Brain microvascular endothelial cell (primary cell): ENCODE measurements around the gene SGSH.

ENCODE experiments used
- DNase-seq: peaks from one replicate; pipeline ENCODE4 v3.0.0-alpha.2; 2020
- H3K27ac ChIP-seq: fragments of 250-450 bp; sonication (Bioruptor Pico); 2 replicates; pipeline ENCODE4 v1.5.1; 2020; ENCODE audit warnings: mild to moderate bottlenecking, moderate library complexity
- H3K27me3 ChIP-seq: fragments of 250-450 bp; sonication (Bioruptor Pico); replicated peaks from 2 replicates; pipeline ENCODE4 v1.5.1; 2020; ENCODE audit warnings: mild to moderate bottlenecking
- H3K36me3 ChIP-seq: fragments of 250-450 bp; sonication (Bioruptor Pico); replicated peaks from 2 replicates; pipeline ENCODE4 v1.5.1; 2020; ENCODE audit warnings: mild to moderate bottlenecking
- H3K4me3 ChIP-seq: 2 replicates; pipeline ENCODE4 v1.5.1; 2011; ENCODE audit warnings: low read depth, mild to moderate bottlenecking, control low read depth, low read length, moderate library complexity
- in situ Hi-C: cut with HindIII; loops from 2 replicates; pipeline ENCODE4 v1.10.0; 2017; ENCODE audit warnings: low sequenced_read_pairs, low pct_ligation_motif_present
- TF ChIP-seq, protein P1 (sequence below): IDR thresholded peaks from 2 replicates; pipeline ENCODE4 v1.5.1; 2011; ENCODE audit warnings: low read depth, mild to moderate bottlenecking, moderate library complexity, low read length, control low read depth, inconsistent platforms; ENCODE audit errors: missing control alignments

The SGSH gene

DNA sequence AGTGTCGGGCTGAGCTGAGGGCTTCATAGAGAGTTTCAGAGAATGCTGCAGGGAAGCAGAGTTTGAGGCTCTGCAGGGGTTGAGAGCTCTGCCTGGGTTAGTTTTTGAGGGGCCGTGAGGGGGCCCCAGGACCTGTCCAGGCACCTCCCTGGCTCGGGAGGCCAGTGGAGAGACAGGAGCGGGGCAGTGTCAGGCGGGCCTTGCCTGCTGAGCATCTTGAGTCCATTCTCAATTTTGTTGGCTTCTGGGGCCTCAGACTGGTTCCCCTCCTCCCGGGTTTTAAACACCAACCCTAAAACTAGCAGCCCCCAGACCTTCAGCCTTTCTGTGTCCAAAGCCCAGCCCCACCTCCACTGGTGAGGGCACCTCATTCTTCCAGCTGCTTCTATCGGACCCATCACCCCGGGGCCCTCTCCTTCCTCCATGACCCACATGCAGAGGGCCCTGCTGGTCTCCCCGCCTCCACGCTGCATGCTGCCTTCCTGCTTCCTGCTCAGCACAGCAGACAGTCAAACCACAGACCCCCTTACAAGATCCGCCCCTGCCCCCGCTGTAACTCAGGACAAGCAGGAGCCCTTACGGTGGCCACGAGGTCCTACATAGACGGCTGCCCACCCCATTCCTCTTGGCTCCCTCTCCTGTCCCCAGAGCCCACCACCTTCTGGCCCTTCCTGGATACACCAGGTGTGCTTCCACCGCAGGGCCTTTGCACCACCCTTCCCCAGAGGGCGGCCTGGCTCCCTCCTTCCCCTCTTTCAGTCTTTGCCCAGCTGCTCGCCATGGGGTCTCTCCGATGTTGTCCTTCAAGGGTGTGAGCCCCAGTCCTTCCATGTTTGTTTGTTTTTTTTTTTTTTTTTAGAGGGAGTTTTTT, 44.3 kb upstream of the SGSH start:
- Histone ChIP-seq H3K27me3 (no peaks in the 10 kb centered on the region), H3K4me3 (no peak overlapping the region), H3K27ac (no peak overlapping the region), H3K36me3 (peaks cover 11% of the 10 kb centered on the region)
- DNase-seq = no peak
- TF ChIP-seq, protein P1, sequence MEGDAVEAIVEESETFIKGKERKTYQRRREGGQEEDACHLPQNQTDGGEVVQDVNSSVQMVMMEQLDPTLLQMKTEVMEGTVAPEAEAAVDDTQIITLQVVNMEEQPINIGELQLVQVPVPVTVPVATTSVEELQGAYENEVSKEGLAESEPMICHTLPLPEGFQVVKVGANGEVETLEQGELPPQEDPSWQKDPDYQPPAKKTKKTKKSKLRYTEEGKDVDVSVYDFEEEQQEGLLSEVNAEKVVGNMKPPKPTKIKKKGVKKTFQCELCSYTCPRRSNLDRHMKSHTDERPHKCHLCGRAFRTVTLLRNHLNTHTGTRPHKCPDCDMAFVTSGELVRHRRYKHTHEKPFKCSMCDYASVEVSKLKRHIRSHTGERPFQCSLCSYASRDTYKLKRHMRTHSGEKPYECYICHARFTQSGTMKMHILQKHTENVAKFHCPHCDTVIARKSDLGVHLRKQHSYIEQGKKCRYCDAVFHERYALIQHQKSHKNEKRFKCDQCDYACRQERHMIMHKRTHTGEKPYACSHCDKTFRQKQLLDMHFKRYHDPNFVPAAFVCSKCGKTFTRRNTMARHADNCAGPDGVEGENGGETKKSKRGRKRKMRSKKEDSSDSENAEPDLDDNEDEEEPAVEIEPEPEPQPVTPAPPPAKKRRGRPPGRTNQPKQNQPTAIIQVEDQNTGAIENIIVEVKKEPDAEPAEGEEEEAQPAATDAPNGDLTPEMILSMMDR = no peak
- in situ Hi-C loops = no loop called here

DNA sequence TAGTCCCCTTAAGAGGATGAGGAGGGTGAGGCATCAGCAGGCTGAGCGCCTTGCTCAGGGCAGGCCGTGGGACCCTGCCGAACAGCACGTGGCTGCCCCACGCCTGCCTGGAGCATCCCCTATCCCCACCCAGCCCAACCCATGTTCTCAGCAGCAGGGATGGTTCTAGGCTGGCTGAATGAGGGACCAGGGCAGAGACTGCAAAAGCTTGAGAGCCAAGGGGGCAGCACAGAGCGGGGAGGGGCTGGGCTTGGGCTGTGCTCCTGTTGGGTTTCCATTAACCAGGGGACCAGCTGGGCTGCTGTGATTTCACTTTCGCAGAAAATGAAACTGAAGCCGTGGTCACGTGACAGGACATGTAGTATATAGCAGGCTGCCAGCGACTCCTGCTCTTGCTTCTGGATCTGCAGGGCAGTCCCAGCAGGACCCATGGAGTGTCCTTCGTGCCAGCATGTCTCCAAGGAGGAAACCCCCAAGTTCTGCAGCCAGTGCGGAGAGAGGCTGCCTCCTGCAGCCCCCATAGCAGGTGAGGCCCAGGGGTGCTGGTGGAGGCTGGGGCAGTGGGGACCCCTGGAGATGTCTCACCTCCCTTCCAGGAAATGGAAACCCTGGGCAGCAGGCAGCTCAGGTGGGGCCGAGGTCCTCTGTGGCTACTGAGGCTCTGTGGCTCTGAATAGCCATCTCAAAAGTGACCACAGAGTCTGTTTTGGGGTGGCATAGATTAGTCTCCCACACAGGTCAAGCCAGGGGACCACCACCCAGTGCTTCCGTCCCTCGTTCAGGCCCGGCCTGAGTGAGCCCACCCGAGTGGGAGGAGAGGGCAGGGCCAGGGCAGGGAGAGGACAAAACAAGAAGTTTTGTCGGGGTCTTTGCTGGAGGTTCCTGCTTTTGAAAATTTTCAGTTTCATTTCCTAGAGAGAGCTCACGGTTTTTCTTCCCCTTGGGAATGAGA, 43.4 kb upstream of the SGSH start:
- H3K27me3 ChIP-seq = no peaks in the 10 kb centered on the region
- DNase-seq = peak; percentile 91
- TF ChIP-seq, protein P1 = peak; percentile 36
- H3K27ac ChIP-seq = peak overlapping the region; percentile 11
- H3K36me3 ChIP-seq = peaks cover 6% of the 10 kb centered on the region
- H3K4me3 ChIP-seq = peak overlapping the region; percentile 41
- in situ Hi-C loops = no loop called here

DNA sequence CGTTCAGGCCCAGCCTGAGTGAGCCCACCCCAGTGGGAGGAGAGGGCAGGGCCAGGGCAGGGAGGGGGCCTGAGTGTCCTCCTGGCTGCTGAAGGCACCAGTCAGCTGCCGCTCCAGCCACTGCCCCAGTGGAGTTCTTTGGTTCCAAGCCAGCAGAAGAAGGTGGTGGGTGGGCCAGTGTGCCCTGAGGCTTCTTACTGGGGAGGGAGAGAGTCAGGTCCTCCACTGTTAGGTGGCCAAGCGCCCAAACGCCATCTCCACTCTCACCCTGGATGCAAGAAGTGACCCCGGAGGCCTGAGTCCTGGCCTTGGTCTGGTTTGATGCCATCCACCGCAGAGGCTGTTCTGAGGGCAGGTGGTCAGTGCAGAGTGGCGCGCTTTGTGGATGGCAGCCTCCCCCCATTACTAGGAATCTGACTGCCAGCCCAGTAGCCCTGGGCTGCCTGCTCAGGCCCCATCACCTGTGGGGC, 42.7 kb upstream of the SGSH start:
- DNase-seq = no peak
- TF ChIP-seq, protein P1 = no peak
- no peak overlapping the region for H3K27ac ChIP-seq
- in situ Hi-C loops = no loop called here
- H3K36me3 ChIP-seq = peaks cover 6% of the 10 kb centered on the region
- no peaks in the 10 kb centered on the region for H3K27me3 ChIP-seq
- no peak overlapping the region for H3K4me3 ChIP-seq

DNA sequence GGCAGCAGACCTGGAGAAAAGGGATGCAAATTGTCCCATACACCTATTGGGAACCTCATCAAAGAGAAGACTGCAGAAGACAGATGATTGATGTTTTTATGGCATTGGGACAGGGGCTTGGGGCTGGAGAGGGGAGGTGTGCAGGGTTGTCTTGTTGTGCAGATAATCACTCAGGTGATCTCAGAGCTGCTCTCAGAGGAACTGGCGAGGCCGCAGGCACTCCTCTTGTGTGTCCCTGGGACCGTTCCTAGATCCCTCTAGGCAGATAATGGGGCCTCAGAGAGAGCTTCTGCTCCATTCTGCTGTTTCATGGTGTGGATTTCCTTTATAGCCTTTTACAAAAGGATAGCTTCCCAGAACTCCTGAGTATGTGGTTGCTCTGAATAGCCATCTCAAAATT, 42.2 kb upstream of the SGSH start:
- no peak for DNase-seq
- TF ChIP-seq, protein P1 = no peak
- in situ Hi-C loops = no loop called here
- Histone ChIP-seq H3K36me3 (peaks cover 6% of the 10 kb centered on the region), H3K27me3 (no peaks in the 10 kb centered on the region), H3K27ac (no peak overlapping the region), H3K4me3 (no peak overlapping the region)

DNA sequence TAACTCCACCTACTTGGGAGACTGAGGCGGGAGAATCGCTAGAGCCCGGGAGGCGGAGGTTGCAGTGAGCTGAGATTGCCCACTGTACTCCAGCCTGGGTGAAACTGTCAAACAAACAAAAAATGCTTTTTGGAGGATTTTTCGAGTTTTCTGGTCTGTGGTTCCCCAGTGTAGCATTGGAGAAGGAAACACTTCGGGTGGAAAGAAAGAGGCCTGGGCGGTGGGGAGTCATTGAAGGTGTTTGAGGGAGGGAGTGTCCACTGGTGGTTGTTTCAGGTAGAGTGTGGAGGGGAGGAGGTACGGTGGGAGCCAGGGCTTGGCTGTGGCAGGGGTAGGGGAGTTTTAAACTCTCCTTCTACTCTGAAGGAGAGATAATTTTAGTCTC, 41.8 kb upstream of the SGSH start:
- peak overlapping the region; percentile 77 for H3K4me3 ChIP-seq
- H3K36me3 ChIP-seq = peaks cover 6% of the 10 kb centered on the region
- H3K27me3 ChIP-seq = no peaks in the 10 kb centered on the region
- peak overlapping the region; percentile 94 for H3K27ac ChIP-seq
- in situ Hi-C loops = no loop called here
- TF ChIP-seq, protein P1 = no peak
- no peak for DNase-seq
